Ovary (tissue), 9 donors: ENCODE data around the gene RGS1. TPM values are rescaled to one million over a fixed set of nuclear protein-coding genes. Genes with fewer than 3 reads are reported as not detected.

Experiments
- DNase-seq, 5 donors: peaks; one replicate each; pipeline ENCODE4 v3.0.0-alpha.2; 2019 to 2020
- H3K27ac ChIP-seq, 2 donors: fragments of 200-600 bp; one replicate each; pipeline versions ENCODE4 v1.5.1 to v1.8.0; 2019 to 2022
- H3K27me3 ChIP-seq: fragments of 200-600 bp; one replicate; pipeline ENCODE4 v1.8.0; 2022
- H3K36me3 ChIP-seq: fragments of 200-600 bp; sonication (generic); one replicate; pipeline ENCODE4 v1.5.1; 2019
- H3K4me1 ChIP-seq: one replicate; pipeline ENCODE4 v1.8.1; 2013; ENCODE audit warnings: mild to moderate bottlenecking, moderate library complexity; ENCODE audit not compliant: insufficient read depth
- H3K4me3 ChIP-seq: fragments of 200-600 bp; sonication (generic); one replicate; pipeline ENCODE4 v1.5.1; 2017
- H3K9me3 ChIP-seq, 2 donors: fragments of 200-600 bp in 1 of 2; sonication (generic) in 1 of 2; one replicate each; pipeline versions ENCODE4 v1.5.1 to v1.8.1; 2013 to 2019; ENCODE audit warnings: mild to moderate bottlenecking in 1 of 2, moderate library complexity in 1 of 2
- CTCF ChIP-seq, 3 donors: fragments of 450-650 bp in 2 of 3; fragments of 200-600 bp in 1 of 3; IDR thresholded peaks; one replicate each; pipeline versions ENCODE4 v1.5.1 to v1.8.0; 2016 to 2022; ENCODE audit warnings: antibody characterized with exemption in 3 of 3, mild to moderate bottlenecking in 1 of 3
- EP300 ChIP-seq: sonication (generic); formaldehyde crosslinking; IDR thresholded peaks from one replicate; pipeline ENCODE4 v1.6.1; 2017; ENCODE audit warnings: antibody characterized with exemption
- POLR2A ChIP-seq: fragments of 450-650 bp; IDR thresholded peaks from one replicate; pipeline ENCODE4 v1.6.1; 2017; ENCODE audit warnings: antibody characterized with exemption, mild to moderate bottlenecking, moderate library complexity
- WGBS, 3 donors: extraction: QIAGEN DNeasy Blood & Tissue Kit in 1 of 3; methylation state at CpG; one replicate each; pipeline versions ENCODE4 v1.1.5 to v1.1.7; 2013 to 2017; 5-methylcytosine and 5-hydroxymethylcytosine counted together
- intact Hi-C, 4 donors: fragments of 100-400 bp; cut with DNase I; formaldehyde crosslinking; loops; one replicate each; pipeline versions ENCODE4 v1.11.0 to v1.15.1; 2022 to 2023
- polyA plus RNA-seq, 2 donors: library from polyadenylated mRNA; stranded (reverse); fragments of 200-250 nt in 1 of 2; fragments of 350-450 nt in 1 of 2; fragmentation: Illumina TruSeq in 1 of 2; extraction: RNeasy Lipid Tissue Mini Kit (QIAGEN cat#74804) in 1 of 2; gene quantifications; one replicate each; pipeline ENCODE4 v1.2.3, GENCODE V29; 2013 to 2014
- total RNA-seq, 7 donors: library from RNA; depleted of rRNA in 2 of 7; stranded (reverse); fragments of >200 nt in 2 of 7; fragmentation: NEBNext Ultra II Directional in 3 of 7; extraction: Animal tissue kit (Norgen Biotek cat#: 25700) in 3 of 7; gene quantifications; one replicate each; pipeline versions ENCODE4 v1.1.0 to v1.2.4, GENCODE V29; 2016 to 2023
- donor health status: DM: no; HTN: no; CAD: no; lungs with moderate emphysema.
- donor health status: DM: no; HTN: no; CAD: no.
- donor health status: Bipolar disorder and iron deficiency.
- donor health status: DM: yes; HTN: yes; CAD: no.
- donor health status: DM: no; HTN: no; CAD: no.
- donor health status: DM: yes; HTN: yes; CAD: no.

RGS1 gene
- total and polyA plus RNA-seq, 9 donors, result 7.5 to 129 (median 17.0) TPM

GRCh38 chr1:192535916-192536664, 39.5 kb upstream of the RGS1 start:
- 84 to 92% (median 89%) methylated on average over 3 of the region's 3 CpGs for WGBS, 3 donors
- intact Hi-C loops, result no loop called here

GRCh38 chr1:192538407-192539296, 36.9 kb upstream of the RGS1 start:
- peaks cover 2% of the 10 kb centered on the region for H3K4me1 ChIP-seq
- no peaks in the 10 kb centered on the region for H3K36me3 ChIP-seq
- no peaks in the 10 kb centered on the region for H3K9me3 ChIP-seq
- no peak overlapping the region for H3K4me3 ChIP-seq
- no peak for DNase-seq
- H3K27me3 ChIP-seq, result no peaks in the 10 kb centered on the region
- peak overlapping the region in 1 of 2 donors; percentile 19 for H3K27ac ChIP-seq
- intact Hi-C loops, result no loop called here
- no peak for TF ChIP-seq POLR2A
- TF ChIP-seq EP300, result no peak
- TF ChIP-seq CTCF (IDR thresholded peaks at IDR 0.05), result no peak
- WGBS, 3 donors, result 15 to 23% (median 16%) methylated on average over 3 of the region's 3 CpGs

More at GRCh38 chr1:192535916-192536664, 39.5 kb upstream of the RGS1 start:
- H3K4me3 ChIP-seq, result no peak overlapping the region
- H3K27ac ChIP-seq, result no peak overlapping the region
- DNase-seq, result no peak
- no peaks in the 10 kb centered on the region for H3K27me3 ChIP-seq
- TF ChIP-seq CTCF (IDR thresholded peaks at IDR 0.05), result no peak
- no peak for TF ChIP-seq EP300
- no peak for TF ChIP-seq POLR2A
- no peaks in the 10 kb centered on the region for H3K36me3 ChIP-seq
- H3K4me1 ChIP-seq, result peaks cover 2% of the 10 kb centered on the region
- no peaks in the 10 kb centered on the region for H3K9me3 ChIP-seq

- H3K36me3 ChIP-seq, result no peaks in the 10 kb centered on the region
- 13 to 22% (median 18%) methylated on average over 4 of the region's 4 CpGs for WGBS, 3 donors
- intact Hi-C loops, result no loop called here
- no peak for DNase-seq
- peak overlapping the region; percentile 19 to 52 for H3K27ac ChIP-seq
- peaks cover 2% of the 10 kb centered on the region for H3K4me1 ChIP-seq
- TF ChIP-seq EP300, result no peak
- TF ChIP-seq CTCF (IDR thresholded peaks at IDR 0.05), result no peak
- no peak for TF ChIP-seq POLR2A
- no peak overlapping the region for H3K4me3 ChIP-seq
- H3K27me3 ChIP-seq, result no peaks in the 10 kb centered on the region
- no peaks in the 10 kb centered on the region for H3K9me3 ChIP-seq
Observed at GRCh38 chr1:192539297-192540092, 36.1 kb upstream of the RGS1 start.

GRCh38 chr1:192543445-192543844, 32.1 kb upstream of the RGS1 start:
- Histone ChIP-seq H3K4me3 (no peak overlapping the region), H3K9me3 (no peaks in the 10 kb centered on the region), H3K4me1 (peaks cover 2% of the 10 kb centered on the region), H3K36me3 (no peaks in the 10 kb centered on the region), H3K27me3 (no peaks in the 10 kb centered on the region), H3K27ac (no peak overlapping the region)
- no peak for TF ChIP-seq EP300
- no peak for TF ChIP-seq CTCF (IDR thresholded peaks at IDR 0.05)
- no peak for TF ChIP-seq POLR2A
- WGBS, 3 donors, result 95 to 98% (median 97%) methylated on average over 5 of the region's 5 CpGs
- no peak for DNase-seq
- intact Hi-C loops, result no loop called here
